ENCODE results near the gene PHEX.

- no peak for TF ChIP-seq CTCF (IDR thresholded peaks at IDR 0.05)
- no peak for TF ChIP-seq POLR2AphosphoS5 (IDR thresholded peaks at IDR 0.05)
- TF ChIP-seq POLR2A (IDR thresholded peaks at IDR 0.05): no peak
Measured at GRCh38 chrX:21990832-21991231, 41.3 kb upstream of the PHEX start.
